GM21825 (cell line): ENCODE results near the gene TJAP1.

Experiments
- ATAC-seq: cut with Tn5 transposase; IDR thresholded peaks from one replicate; pipeline ENCODE4 v1.9.1; 2021; ENCODE audit warnings: mild to moderate bottlenecking, moderate library complexity; ENCODE audit not compliant: unreplicated experiment

The TJAP1 gene

GRCh38 chr6:43503443-43503842, 26.1 kb downstream of the TJAP1 start:
- no peak for ATAC-seq

- no peak for ATAC-seq
These were observed 27.6 kb downstream of the TJAP1 start for GRCh38 chr6:43504756-43505593.

GRCh38 chr6:43505718-43506117, 28.3 kb downstream of the TJAP1 start:
- no peak for ATAC-seq

- ATAC-seq: no peak
These were observed 28.8 kb downstream of the TJAP1 start for GRCh38 chr6:43506171-43506570.

GRCh38 chr6:43506667-43507471, 29.5 kb downstream of the TJAP1 start:
- peak; percentile 49 for ATAC-seq

- ATAC-seq: no peak
These were observed 31.2 kb downstream of the TJAP1 start for GRCh38 chr6:43508481-43509141.

- ATAC-seq: no peak
These were observed 32.0 kb downstream of the TJAP1 start for GRCh38 chr6:43509142-43509983.

GRCh38 chr6:43509984-43510826, 32.8 kb downstream of the TJAP1 start, which contains the start of gene LRRC73:
LRRC73 (minus strand) TSS chr6:43510346; CDS start chr6:43509785, 561 bp downstream.
- ATAC-seq: peak; percentile 46

GRCh38 chr6:43510827-43511163, 33.4 kb downstream of the TJAP1 start:
- no peak for ATAC-seq

- ATAC-seq: no peak
These were observed 34.5 kb downstream of the TJAP1 start for GRCh38 chr6:43511824-43512415.

- ATAC-seq: no peak
These were observed 38.4 kb downstream of the TJAP1 start for GRCh38 chr6:43515808-43516207.

- ATAC-seq: no peak
These were observed 39.0 kb downstream of the TJAP1 start for GRCh38 chr6:43516367-43516696.

GRCh38 chr6:43516697-43517504, 39.5 kb downstream of the TJAP1 start, which contains the start of the genes POLR1C and YIPF3:
POLR1C (plus strand) TSS chr6:43517089; CDS start chr6:43517110, 21 bp downstream.
YIPF3 (minus strand) TSS chr6:43516926; CDS start chr6:43516807, 119 bp downstream.
- peak; percentile 83 for ATAC-seq

- no peak for ATAC-seq
These were observed 40.4 kb downstream of the TJAP1 start for GRCh38 chr6:43517505-43518357.

- ATAC-seq: no peak
These were observed 42.7 kb downstream of the TJAP1 start for GRCh38 chr6:43520097-43520496.

GRCh38 chr6:43521836-43522235, 44.5 kb downstream of the TJAP1 start:
- no peak for ATAC-seq

- ATAC-seq: no peak
These were observed 45.3 kb downstream of the TJAP1 start for GRCh38 chr6:43522547-43523261.
